AG10803 (cell line): ENCODE measurements around the gene C1QB.

Experiments
- DNase-seq: peaks from one replicate; pipeline ENCODE4 v3.0.0; 2010; ENCODE audit warnings: low read depth
- H3K4me3 ChIP-seq: 2 replicates; pipeline ENCODE4 v1.5.1; 2011; ENCODE audit warnings: mild to moderate bottlenecking, low read length, control low read depth
- TF ChIP-seq, protein P1 (sequence below): conservative IDR thresholded peaks from 2 replicates; pipeline ENCODE4 v1.5.1; 2011; ENCODE audit warnings: mild to moderate bottlenecking, low read length, control low read depth, inconsistent platforms

The C1QB gene

GRCh38 chr1:22613572-22613918, 39.5 kb upstream of the C1QB start:
- TF ChIP-seq, protein P1, sequence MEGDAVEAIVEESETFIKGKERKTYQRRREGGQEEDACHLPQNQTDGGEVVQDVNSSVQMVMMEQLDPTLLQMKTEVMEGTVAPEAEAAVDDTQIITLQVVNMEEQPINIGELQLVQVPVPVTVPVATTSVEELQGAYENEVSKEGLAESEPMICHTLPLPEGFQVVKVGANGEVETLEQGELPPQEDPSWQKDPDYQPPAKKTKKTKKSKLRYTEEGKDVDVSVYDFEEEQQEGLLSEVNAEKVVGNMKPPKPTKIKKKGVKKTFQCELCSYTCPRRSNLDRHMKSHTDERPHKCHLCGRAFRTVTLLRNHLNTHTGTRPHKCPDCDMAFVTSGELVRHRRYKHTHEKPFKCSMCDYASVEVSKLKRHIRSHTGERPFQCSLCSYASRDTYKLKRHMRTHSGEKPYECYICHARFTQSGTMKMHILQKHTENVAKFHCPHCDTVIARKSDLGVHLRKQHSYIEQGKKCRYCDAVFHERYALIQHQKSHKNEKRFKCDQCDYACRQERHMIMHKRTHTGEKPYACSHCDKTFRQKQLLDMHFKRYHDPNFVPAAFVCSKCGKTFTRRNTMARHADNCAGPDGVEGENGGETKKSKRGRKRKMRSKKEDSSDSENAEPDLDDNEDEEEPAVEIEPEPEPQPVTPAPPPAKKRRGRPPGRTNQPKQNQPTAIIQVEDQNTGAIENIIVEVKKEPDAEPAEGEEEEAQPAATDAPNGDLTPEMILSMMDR = no peak
- no peak for DNase-seq
- H3K4me3 ChIP-seq = no peak overlapping the region

DNA sequence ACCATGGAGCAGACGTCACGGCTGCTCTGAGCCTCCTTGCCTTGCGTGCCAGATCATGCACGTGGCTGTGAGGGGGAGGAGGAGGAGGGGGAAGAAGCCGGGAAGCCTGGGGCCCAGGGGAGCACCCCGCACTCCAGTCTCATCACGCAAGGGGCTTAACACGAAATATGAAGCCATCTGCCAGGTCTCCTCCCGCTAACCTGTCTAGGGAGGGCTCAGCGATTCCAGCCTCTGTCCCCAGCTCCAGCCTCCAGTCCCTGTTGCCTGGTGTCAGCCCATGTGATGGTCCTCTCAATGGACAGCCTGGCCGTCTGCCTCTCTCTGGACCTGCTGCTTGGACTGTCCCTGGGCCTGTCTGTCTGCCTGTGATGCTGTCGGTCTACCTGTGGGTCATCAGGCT, 39.1 kb upstream of the C1QB start:
- TF ChIP-seq, protein P1 = no peak
- DNase-seq = no peak
- H3K4me3 ChIP-seq = no peak overlapping the region

DNA sequence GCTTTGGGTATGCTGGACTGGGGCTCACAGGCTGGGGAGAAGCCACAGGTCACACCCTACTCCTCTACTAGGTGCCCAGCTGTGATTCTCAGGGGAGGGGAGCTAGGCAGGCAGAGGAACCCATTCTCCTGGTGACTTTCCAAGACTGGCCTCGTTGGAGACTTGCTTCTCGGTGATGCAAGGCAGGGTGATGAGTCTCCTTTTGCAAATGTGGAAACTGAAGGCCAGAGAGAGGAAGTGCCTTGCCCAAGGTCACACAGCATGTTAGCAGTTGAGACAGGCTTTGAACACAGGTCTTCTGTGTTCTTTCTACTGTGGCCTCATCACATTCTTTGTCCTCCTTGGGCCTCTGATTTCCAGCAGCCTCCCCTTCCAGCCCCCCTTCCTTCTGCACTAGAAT, 37.1 kb upstream of the C1QB start:
- no peak for DNase-seq
- TF ChIP-seq, protein P1 = no peak
- no peak overlapping the region for H3K4me3 ChIP-seq

DNA sequence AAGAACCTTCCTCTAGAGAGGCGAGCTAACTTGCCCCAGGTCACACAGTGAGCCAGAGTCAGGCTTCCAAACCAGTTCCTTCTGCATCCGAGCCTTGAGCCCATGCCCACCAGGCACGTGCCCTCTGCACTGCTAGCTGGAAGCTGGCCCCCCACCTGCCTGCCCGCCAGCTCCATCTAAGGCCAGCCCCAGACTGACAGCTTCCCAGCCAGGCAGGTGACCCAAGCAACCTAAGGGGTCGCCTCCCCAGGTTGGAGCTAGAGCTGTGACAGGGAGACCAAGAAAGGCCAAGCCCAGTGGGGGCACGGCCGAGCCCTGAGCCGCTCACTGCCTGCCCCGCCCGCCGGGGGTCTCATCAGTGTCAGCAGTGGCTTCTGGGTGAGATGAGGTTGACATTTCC, 36.5 kb upstream of the C1QB start:
- DNase-seq = no peak
- TF ChIP-seq, protein P1 = no peak
- H3K4me3 ChIP-seq = no peak overlapping the region

GRCh38 chr1:22618056-22618455, 35.0 kb upstream of the C1QB start:
- H3K4me3 ChIP-seq = no peak overlapping the region
- TF ChIP-seq, protein P1 = no peak
- no peak for DNase-seq

- no peak overlapping the region for H3K4me3 ChIP-seq
- TF ChIP-seq, protein P1 = no peak
- no peak for DNase-seq
Observed at GRCh38 chr1:22619252-22619651, 33.8 kb upstream of the C1QB start.

- no peak for DNase-seq
- no peak overlapping the region for H3K4me3 ChIP-seq
- TF ChIP-seq, protein P1 = no peak
Observed at GRCh38 chr1:22619798-22620197, 33.2 kb upstream of the C1QB start.
